Calu3 (cell line): ENCODE data around the gene ATP7A. TPM values are rescaled to one million over a fixed set of nuclear protein-coding genes. Genes with fewer than 3 reads are reported as not detected.

Experiments
- BruUV-seq: library from RNA; stranded (reverse); fragments of 400-500 nt; replicated peaks from 2 replicates; lab custom pipeline; 2021; lab: Mats Ljungman, UMichigan
- CTCF ChIA-PET: fragments of 300-600 bp; sonication (Branson Sonifier 250); formaldehyde crosslinking; loops from one replicate; lab custom pipeline; 2022; ENCODE audit warnings: antibody characterized with exemption; lab: Charles Lee
- DNase-seq: peaks from one replicate; pipeline ENCODE4 v3.0.0; 2022
- H3K27ac Mint-ChIP-seq: one replicate; pipeline ENCODE4 v1.8.0; 2022; ENCODE audit warnings: mixed read lengths; ENCODE audit not compliant: unreplicated experiment
- H3K27me3 Mint-ChIP-seq: one replicate; pipeline ENCODE4 v1.8.0; 2022; ENCODE audit warnings: mixed read lengths; ENCODE audit not compliant: unreplicated experiment
- H3K36me3 Mint-ChIP-seq: one replicate; pipeline ENCODE4 v1.8.0; 2022; ENCODE audit warnings: mild to moderate bottlenecking, moderate library complexity, mixed read lengths; ENCODE audit not compliant: insufficient read depth, unreplicated experiment
- H3K4me1 Mint-ChIP-seq: one replicate; pipeline ENCODE4 v1.8.0; 2022; ENCODE audit warnings: mild to moderate bottlenecking, low read depth, mixed read lengths; ENCODE audit not compliant: unreplicated experiment
- H3K4me3 Mint-ChIP-seq: one replicate; pipeline ENCODE4 v1.8.0; 2022; ENCODE audit warnings: mild to moderate bottlenecking, low read depth, moderate library complexity, mixed read lengths; ENCODE audit not compliant: unreplicated experiment
- H3K9me3 Mint-ChIP-seq: one replicate; pipeline ENCODE4 v1.8.0; 2022; ENCODE audit warnings: low read depth, mixed read lengths; ENCODE audit not compliant: unreplicated experiment
- CTCF ChIP-seq: fragments of 200-600 bp; IDR thresholded peaks from one replicate; pipeline ENCODE4 v1.8.0; 2022; ENCODE audit warnings: antibody characterized with exemption; ENCODE audit not compliant: unreplicated experiment
- intact Hi-C: fragments of 100-400 bp; cut with micrococcal nuclease; formaldehyde crosslinking; loops from one replicate; pipeline ENCODE4 v1.10.0; 2022; ENCODE audit not compliant: unreplicated experiment
- total RNA-seq: library from RNA; stranded (reverse); gene quantifications from 2 replicates; pipeline ENCODE4 v1.2.3, GENCODE V29; 2022

The ATP7A gene
- total RNA-seq, 1 experiment from 2014 or later: 15.2 TPM

GRCh38 chrX:77946571-77946970 is 36.1 kb downstream of the ATP7A start:
- Mint-ChIP-seq H3K4me3 (no peak overlapping the region), H3K27me3 (no peaks in the 10 kb centered on the region), H3K4me1 (no peaks in the 10 kb centered on the region), H3K36me3 (no peaks in the 10 kb centered on the region), H3K27ac (no peak overlapping the region), H3K9me3 (no peaks in the 10 kb centered on the region)
- CTCF ChIA-PET: no interaction called here
- BruUV-seq: no TSS peak
- TF ChIP-seq CTCF: no peak
- DNase-seq: no peak
- intact Hi-C loops: no loop called here

- intact Hi-C loops: loop anchor here (5.0 kb wide), 1 partner anchor 38 kb away; the partner anchor contains the start of gene ATP7A
- Mint-ChIP-seq H3K4me3 (no peak overlapping the region), H3K27me3 (no peaks in the 10 kb centered on the region), H3K4me1 (peaks cover 2% of the 10 kb centered on the region), H3K27ac (no peak overlapping the region), H3K36me3 (no peaks in the 10 kb centered on the region), H3K9me3 (no peaks in the 10 kb centered on the region)
- no peak for TF ChIP-seq CTCF
- CTCF ChIA-PET: no interaction called here
- no TSS peak for BruUV-seq
- DNase-seq: no peak
Measured at GRCh38 chrX:77949840-77950239, 39.3 kb downstream of the ATP7A start.

- DNase-seq: no peak
- Mint-ChIP-seq H3K4me1 (peaks cover 9% of the 10 kb centered on the region), H3K4me3 (no peak overlapping the region), H3K27ac (no peak overlapping the region), H3K27me3 (no peaks in the 10 kb centered on the region), H3K9me3 (no peaks in the 10 kb centered on the region), H3K36me3 (no peaks in the 10 kb centered on the region)
- CTCF ChIA-PET: no interaction called here
- no TSS peak for BruUV-seq
- no peak for TF ChIP-seq CTCF
- intact Hi-C loops: loop anchor here (5.0 kb wide), 1 partner anchor 40 kb away; the partner anchor contains the start of gene ATP7A
Measured at GRCh38 chrX:77952173-77952572, 41.7 kb downstream of the ATP7A start.

GRCh38 chrX:77953302-77953701 is 42.8 kb downstream of the ATP7A start:
- Mint-ChIP-seq H3K4me1 (peaks cover 9% of the 10 kb centered on the region), H3K4me3 (no peak overlapping the region), H3K36me3 (no peaks in the 10 kb centered on the region), H3K27ac (no peak overlapping the region), H3K27me3 (no peaks in the 10 kb centered on the region), H3K9me3 (peaks cover 2% of the 10 kb centered on the region)
- DNase-seq: no peak
- no peak for TF ChIP-seq CTCF
- no TSS peak for BruUV-seq
- CTCF ChIA-PET: interaction anchor here (0.7 kb wide), 1 partner anchor 17 kb away, joined by 3 read pairs; no protein-coding TSS in a partner anchor
- intact Hi-C loops: loop anchor here (5.0 kb wide), 1 partner anchor 41 kb away; the partner anchor contains the start of gene ATP7A
